GM19193 (cell line): ENCODE results near the gene GALNT2.

Source experiments
- POLR2A ChIP-seq: IDR thresholded peaks from 4 replicates; pipeline ENCODE4 v1.6.1; 2011; ENCODE audit not compliant: insufficient read depth, insufficient read length; ENCODE audit errors: extremely low read depth

The GALNT2 gene

DNA sequence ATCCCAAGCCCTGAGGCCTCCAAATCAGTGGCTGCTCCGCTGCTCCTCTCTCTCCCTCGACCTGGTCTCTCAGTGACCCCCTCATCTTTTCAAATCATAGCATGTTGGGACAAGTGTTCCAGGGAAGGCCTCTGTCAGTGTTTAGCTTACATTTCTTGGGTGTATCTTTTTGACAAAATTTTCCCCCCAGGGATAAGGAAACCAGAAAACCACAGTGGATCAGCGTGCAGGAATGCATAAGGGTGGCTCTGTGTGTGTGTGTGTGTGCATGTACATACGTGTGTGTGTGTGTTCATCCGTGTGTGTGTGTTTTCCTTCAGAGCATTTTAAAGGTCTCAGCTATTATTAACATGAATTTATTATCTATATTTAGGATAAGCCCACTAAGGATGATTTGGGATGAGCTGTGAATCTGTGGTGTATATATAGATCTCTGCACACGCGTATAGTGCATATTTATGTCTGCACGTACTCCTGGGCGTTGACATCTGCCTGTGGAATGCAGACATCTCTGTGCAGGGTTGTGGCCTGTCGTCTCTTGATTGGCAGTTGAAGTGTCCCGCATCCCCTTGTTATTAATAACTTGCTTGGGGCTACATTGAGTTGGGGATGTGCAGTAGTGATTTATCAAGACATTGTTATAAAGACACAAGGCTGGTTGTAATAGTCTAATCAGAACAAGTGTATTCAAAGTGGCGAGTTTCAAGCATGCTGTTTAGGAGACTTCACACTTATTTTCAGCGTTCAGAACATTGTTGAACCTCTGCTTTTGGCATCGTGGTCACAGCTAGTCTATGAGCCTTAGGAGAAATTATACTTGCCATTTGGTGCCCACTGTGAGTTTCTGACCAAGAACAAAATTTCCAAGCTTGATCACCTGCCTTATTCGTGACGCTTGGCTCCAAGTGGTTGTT is 55.6 kb downstream of the GALNT2 start:
- TF ChIP-seq POLR2A: no peak

DNA sequence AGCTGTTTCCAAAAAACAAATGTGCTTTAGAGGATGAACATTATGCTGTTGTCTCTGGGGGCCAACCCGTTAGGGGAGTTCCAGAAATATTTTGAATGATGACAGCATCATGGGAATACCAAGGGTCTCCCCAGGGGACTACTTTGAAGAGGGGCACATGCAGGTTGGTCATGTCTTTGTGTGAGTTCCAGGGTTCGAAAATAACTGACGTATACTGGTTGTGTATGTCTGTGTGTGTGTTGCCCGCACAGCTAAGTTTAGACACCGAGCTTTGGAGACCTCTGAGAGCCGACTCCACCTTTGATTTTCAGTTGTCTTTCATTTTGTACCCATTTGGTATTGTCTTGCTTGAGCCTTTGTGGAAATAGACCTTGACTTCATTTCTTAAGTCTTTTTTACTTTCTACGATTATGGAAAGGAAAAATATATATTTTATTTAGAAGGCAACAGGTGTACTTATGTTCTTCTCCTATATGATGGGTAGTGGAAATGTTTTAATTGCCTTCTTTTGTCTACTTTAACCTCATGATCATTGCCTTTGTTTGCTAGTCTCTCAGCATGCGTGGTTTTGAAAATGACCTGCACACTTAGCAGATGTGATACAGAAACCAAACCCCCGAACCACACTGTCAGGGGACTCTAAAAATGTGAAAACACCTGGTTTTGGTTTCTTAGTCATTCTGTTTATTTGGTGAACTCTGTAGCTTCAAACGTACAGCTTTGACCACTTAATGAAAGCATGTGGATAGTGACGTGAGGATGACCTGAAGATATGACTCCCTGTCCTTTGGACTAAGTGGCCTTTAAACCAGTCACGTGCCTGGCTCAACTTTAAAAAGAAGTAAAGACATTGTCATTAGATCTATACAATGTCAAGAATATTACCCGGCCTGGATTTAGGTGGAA is 56.5 kb downstream of the GALNT2 start:
- no peak for TF ChIP-seq POLR2A

DNA sequence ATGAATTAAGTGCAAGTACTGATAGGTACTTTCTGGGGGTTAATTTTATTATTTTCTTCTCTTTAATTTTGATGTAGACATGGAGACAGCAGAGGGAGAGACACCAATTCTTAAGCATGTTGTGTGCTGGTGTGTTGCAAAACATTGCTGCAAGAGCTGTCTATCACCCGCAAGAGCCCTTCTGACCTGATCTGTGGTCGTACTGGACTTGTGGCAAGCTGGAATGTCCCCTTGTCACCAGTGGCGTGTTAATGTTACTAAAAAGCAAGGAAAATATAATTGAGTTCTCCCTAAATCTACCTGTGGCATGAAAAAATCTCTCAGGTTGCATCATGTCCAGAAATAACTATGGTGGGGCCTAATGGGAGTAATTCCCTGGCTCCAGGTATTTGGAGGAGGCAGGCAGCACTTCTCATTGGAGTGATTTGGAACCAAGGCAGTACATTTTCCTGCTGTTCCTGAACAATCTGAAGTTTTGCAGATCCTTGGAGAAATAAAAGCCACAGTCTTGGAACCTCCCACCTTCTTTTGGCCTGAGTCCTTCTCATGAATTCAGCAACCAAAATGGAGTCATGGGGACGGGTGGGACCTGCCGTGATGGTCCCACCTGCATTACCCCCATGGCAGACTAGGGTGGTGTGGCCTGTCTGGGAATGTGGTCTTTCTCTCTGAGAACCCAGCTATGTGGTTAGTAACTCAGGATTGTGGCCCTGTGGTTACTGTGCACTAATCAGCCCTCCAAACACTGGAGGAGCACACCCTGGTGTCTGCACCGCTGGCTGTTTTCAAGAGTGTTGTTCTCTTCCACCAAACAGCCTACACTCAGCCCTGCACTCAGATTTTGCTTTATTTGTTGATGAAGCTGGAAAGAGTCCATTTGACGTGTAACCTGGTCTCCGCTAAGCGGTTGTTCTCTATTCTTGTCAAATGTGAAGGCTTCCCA is 57.4 kb downstream of the GALNT2 start:
- no peak for TF ChIP-seq POLR2A

DNA sequence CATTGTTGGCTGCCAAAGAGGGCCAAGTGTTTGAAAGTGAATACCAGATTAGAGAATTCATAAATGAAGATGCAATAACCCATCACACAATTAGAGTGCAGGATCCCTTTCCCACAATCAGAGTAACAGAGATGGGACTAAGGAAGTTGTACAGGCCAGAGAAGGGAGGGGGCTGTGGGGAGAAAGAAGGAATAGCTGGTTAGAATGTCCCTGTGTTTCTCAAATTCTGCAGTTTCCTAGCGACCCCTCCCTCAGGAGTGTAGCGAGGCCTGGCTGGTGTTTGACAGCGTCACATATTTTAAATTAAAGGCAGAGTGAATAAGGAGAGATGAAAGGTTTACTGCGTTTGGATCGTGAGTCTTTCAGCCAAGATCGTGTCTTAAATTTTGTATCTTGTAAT is 58.1 kb downstream of the GALNT2 start:
- TF ChIP-seq POLR2A: no peak

DNA sequence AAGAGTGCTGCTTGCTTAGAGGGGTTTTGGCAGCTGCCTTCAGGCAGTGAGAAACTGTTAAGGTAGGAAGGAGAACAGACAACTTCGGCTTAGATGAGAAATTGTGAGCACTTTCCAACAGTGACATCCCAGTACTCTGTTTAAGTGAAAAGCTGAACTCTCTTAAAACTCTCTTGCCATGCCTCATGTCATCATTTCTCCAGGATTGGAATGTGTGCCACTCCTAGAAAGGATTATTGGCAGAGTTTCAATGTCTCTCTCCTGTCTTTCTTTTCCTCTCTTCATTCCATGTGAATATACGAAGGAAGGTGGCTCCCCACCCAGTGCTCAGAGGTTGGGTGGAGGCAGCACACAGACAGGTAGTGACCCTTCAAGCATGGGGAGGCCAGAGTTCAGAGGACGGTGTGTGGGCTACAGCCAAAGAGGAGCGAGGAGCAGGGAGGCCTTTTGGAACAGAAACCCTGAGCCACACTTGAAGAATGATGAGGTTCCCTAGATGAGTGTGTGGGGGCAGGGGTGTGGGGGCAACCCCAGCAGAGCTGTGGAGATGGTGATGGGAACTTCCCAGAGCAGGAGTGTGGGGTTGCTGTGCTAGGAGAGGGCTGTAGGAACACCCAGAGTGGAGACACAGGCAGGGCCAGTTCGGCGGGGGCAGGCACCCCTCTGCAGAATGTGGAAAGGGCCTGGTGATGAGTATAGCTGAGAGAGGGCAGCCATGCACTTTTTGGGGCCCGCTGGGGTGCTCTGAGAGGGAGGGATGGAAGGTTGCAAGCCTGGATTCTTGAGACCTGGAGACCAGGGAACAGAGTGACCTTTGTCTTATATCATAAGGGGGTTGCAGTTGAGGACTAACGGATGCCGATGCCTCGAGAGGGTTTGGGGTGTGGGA is 58.8 kb downstream of the GALNT2 start:
- TF ChIP-seq POLR2A: no peak

DNA sequence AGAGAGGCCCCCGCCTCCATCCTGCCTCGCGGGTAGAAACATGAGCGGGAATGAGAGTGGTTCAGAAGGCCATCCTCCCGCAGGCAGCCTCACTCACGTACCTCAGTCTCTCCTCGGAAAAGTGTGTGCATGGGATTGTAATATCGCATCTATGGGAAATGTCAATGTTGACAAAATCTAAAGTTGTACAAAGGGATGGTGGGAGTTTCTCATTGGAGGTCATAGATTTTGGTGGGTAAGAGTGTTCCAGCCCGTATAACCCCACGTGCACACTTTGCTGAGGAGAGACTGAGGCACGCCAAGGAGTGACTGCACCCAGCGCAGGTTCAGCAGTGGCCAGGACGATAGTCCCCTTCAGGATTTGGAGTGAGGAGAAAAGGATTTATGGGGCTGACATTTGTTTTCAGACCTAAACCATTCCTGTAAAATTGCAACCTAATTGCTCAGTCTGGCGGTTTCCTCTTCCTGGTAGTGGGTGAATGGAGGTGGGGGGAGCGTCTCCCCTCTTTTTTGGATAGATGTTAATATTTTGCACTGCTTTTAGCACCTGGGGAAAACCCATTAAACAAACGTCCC is 59.6 kb downstream of the GALNT2 start:
- TF ChIP-seq POLR2A: no peak

DNA sequence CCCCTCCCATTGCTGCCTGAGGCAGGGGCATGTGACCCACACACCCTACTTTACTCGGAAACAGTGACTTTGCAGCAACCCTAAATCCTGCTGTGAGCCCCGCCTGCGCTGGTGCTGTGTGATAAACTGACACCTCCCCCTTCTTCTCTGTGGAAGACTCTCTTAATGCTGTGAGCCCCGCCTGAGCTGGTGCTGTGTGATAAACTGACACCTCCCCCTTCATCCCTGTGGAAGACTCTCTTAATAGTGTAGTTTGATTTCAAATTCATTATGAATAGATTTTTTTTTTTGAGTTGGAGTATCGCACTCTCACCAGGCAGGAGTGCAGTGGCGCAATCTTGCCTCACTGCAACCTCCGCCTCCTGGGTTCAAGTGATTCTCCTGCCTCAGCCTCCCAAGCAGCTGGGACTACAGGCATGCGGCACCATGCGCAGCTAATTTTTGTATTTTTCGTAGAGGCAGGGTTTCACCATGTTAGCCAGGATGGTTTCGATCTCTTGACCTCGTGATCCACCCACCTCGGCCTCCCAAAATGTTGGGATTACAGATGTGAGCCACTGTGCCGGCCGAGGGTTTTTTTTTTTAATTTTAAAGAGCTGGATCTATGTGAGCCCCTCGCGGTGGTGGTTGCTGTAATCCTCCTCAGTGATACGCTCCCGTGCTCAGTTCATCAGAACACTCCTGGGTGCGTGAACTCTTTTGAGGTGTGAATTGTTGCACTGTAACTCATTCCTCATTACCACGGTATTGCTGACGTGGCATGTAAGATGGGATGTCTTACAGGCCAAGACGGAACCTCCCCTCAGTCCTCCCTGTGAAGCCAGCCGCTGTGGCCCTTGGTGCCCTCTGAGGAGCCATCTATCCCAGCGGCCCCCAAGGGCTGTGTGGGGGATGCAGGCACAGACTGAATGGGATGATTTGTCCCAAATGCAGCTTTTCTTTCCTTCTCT is 60.3 kb downstream of the GALNT2 start:
- no peak for TF ChIP-seq POLR2A

DNA sequence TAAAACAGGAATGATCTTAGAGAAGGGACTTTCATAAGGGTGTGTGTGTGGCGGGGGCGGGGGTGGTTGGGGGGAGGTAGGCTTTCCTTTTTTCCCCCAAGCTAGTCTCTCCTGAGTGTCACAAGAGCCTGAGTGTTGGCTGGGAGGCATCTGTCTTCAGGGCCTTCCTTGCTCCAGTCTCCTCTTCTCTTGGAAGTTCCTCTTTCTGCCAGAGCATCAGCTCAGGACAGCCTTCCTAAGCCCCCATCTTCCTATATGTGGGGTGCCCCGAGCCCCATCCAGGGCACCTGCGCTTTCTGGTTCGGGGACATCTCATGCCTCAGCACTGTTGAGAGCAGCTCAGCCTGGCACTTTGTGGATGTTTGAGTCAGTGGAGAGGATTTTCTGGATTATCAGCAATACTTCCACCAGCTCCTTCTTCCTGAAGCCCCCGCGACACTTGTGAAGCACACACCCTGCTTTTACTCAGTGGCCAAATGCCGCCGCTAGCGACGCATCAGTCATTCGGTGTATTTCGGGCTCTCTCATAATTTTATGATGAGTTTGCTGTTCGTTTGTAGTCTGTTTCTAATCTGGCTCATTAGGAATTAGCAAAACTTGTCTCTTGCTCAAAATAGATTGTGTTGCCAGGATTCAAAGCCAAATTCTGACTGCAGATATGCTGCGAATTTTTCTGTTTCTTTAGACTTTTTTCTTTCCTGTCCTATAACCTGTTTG is 61.7 kb downstream of the GALNT2 start:
- no peak for TF ChIP-seq POLR2A

DNA sequence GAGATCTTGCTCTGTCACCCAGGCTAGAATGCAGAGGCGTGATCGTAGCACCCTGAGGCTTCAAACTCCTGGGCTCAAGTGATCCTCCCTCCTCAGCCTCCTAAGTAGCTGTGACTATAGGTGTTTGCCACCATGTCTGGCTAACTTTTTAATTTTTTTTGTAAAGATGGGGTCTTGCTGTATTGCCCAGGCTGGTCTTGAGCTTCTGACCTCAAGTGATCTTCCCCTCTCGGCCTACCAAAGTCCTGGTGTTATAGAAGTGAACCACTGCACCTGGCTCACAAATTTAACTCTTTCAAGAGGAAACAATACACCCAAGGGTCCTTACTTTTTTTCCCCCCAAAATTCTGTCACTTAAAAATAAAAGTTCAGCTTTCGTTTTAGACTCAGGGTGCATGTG is 62.3 kb downstream of the GALNT2 start:
- TF ChIP-seq POLR2A: no peak

DNA sequence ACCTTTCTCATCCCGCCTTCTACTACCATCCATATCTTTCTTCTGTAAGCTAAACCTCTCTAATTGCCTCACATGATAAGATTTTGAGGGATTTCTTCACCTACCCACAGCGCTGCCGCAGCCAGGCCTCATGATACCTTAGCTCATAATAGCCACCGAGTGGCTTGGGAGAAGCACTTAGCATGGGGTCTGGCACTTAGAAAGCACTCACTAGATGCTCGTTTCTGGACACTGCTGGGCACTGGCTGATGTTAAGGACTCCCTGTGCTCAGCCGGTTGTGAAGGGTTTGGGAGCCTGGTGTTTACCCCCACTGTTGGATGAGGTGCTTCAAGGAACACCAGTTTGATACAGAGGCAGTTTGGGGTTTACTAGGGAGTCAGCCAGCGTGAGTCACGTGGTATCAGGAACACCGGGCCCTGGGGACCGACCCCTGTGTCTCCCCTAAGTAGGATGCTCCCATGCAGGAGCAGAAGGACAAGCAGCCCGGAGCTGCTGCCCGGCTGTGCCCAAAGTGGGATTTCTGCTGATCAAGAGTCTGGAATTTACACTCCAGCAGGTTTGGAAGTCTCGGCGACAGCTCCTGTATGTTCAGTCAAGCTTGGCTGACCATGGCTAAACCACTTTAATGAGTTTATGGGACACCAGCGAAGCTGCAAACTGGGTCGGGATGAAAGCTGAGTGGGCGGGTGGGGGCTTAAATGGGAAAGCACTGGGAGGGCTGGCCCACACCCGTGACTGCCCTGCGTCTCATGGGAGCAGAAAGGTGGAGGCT is 63.3 kb downstream of the GALNT2 start:
- no peak for TF ChIP-seq POLR2A

DNA sequence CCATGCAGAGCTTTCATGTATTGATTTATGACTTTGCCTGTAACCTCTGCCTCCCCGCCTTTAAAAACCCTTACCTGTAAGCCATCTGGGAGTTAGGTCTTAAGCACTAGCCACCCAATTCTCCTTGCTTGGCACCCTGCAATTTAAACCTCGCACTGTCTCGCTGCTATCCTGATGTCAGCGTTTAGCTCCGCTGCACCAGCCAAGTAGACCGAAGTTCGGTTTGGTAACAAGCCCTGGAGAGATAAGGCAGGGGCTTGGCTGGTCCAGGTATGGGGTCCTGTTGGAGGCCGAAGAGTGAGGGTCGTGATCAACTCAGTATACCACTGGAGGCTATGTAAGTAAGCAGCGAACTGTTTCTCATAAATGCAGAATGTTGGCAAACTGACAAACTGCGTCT is 64.4 kb downstream of the GALNT2 start:
- no peak for TF ChIP-seq POLR2A
